ENCODE data around the gene CSF1R. TPM values are rescaled to one million over a fixed set of nuclear protein-coding genes. Genes with fewer than 3 reads are reported as not detected.

The CSF1R gene
- total RNA-seq, 3 donors from 2014 or later (not counting 1 experiment from before 2014, with no cell fraction given) = 4.9 to 39.0 (median 7.8) TPM

DNA sequence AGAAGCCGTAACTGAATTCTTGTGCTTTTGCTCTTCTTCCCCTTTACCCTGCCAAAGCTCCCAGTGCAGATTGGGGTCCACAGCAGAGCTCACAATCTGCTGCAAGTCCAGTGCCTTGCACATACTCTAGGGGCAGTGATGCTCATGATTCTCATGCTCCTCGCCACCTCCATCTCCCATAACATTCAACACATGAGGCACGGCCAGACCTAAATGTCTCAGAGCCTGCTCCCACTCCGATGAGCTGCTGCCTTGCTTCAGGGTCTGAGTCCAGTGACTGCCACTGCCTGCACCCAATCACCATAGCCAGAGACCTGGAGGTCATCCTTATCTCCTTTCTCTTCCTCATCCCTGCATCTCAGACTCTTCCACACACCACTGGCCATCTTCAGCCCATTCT, 10.5 kb downstream of the CSF1R start:
- H3K27me3 ChIP-seq (ENCODE audit: control insufficient read depth, insufficient read depth, low read length) = no peaks in the 10 kb centered on the region
- H3K4me1 ChIP-seq (ENCODE audit: control insufficient read depth, insufficient read depth, low read length) = no peaks in the 10 kb centered on the region
- H3K36me3 ChIP-seq (ENCODE audit: control insufficient read depth, insufficient read depth, low read length) = no peaks in the 10 kb centered on the region
- no peak overlapping the region for H3K4me3 ChIP-seq (ENCODE audit: low read length)
- H3K27ac ChIP-seq (ENCODE audit: low read length) = no peak overlapping the region
- TF ChIP-seq, protein P1, sequence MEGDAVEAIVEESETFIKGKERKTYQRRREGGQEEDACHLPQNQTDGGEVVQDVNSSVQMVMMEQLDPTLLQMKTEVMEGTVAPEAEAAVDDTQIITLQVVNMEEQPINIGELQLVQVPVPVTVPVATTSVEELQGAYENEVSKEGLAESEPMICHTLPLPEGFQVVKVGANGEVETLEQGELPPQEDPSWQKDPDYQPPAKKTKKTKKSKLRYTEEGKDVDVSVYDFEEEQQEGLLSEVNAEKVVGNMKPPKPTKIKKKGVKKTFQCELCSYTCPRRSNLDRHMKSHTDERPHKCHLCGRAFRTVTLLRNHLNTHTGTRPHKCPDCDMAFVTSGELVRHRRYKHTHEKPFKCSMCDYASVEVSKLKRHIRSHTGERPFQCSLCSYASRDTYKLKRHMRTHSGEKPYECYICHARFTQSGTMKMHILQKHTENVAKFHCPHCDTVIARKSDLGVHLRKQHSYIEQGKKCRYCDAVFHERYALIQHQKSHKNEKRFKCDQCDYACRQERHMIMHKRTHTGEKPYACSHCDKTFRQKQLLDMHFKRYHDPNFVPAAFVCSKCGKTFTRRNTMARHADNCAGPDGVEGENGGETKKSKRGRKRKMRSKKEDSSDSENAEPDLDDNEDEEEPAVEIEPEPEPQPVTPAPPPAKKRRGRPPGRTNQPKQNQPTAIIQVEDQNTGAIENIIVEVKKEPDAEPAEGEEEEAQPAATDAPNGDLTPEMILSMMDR (IDR thresholded peaks at IDR 0.05) = no peak
- Mint-ChIP-seq H3K36me3 (no peaks in the 10 kb centered on the region), H3K4me3 (no peak overlapping the region), H3K27me3 (ENCODE audit: low read depth in 2 of 2) (peaks cover 8 to 17% of the 10 kb centered on the region in 2 donors), H3K4me1 (no peaks in the 10 kb centered on the region), H3K9me3 (no peaks in the 10 kb centered on the region), H3K27ac (no peak overlapping the region)
- no peaks in the 10 kb centered on the region for H3K9me3 ChIP-seq (ENCODE audit: control insufficient read depth, insufficient read depth, low read length)
- ATAC-seq (peak in 1 of 3 donors; percentile 28), DNase-seq (no peak)
- 88% methylated on average over 4 of the region's 4 CpGs for WGBS (ENCODE audit: insufficient coverage)
- intact Hi-C loops (cut with micrococcal nuclease) = no loop called here

GRCh38 chr5:150075233-150075632, 11.1 kb downstream of the CSF1R start:
- no peaks in the 10 kb centered on the region for H3K9me3 Mint-ChIP-seq
- no peak for ATAC-seq
- no peaks in the 10 kb centered on the region for H3K4me1 Mint-ChIP-seq
- 94% methylated on average over 4 of the region's 4 CpGs for WGBS (ENCODE audit: insufficient coverage)
- H3K9me3 ChIP-seq (ENCODE audit: control insufficient read depth, insufficient read depth, low read length) = no peaks in the 10 kb centered on the region
- no peak overlapping the region for H3K27ac ChIP-seq (ENCODE audit: low read length)
- H3K4me1 ChIP-seq (ENCODE audit: control insufficient read depth, insufficient read depth, low read length) = no peaks in the 10 kb centered on the region
- no peak overlapping the region for H3K4me3 ChIP-seq (ENCODE audit: low read length)
- H3K27ac Mint-ChIP-seq = no peak overlapping the region
- intact Hi-C loops (cut with micrococcal nuclease) = no loop called here
- H3K36me3 ChIP-seq (ENCODE audit: control insufficient read depth, insufficient read depth, low read length) = no peaks in the 10 kb centered on the region
- H3K4me3 Mint-ChIP-seq = no peak overlapping the region
- no peak for DNase-seq
- no peaks in the 10 kb centered on the region for H3K36me3 Mint-ChIP-seq
- TF ChIP-seq, protein P1 (IDR thresholded peaks at IDR 0.05) = no peak
- H3K27me3 ChIP-seq (ENCODE audit: control insufficient read depth, insufficient read depth, low read length) = no peaks in the 10 kb centered on the region
- H3K27me3 Mint-ChIP-seq (ENCODE audit: low read depth in 2 of 2) = peaks cover 8 to 17% of the 10 kb centered on the region in 2 donors

- Mint-ChIP-seq H3K27ac (no peak overlapping the region), H3K27me3 (ENCODE audit: low read depth in 2 of 2) (peaks cover 8 to 13% of the 10 kb centered on the region in 2 donors), H3K36me3 (no peaks in the 10 kb centered on the region), H3K4me1 (no peaks in the 10 kb centered on the region), H3K9me3 (no peaks in the 10 kb centered on the region), H3K4me3 (no peak overlapping the region)
- intact Hi-C loops (cut with micrococcal nuclease) = no loop called here
- Histone ChIP-seq H3K27me3 (ENCODE audit: control insufficient read depth, insufficient read depth, low read length) (no peaks in the 10 kb centered on the region), H3K9me3 (ENCODE audit: control insufficient read depth, insufficient read depth, low read length) (no peaks in the 10 kb centered on the region), H3K36me3 (ENCODE audit: control insufficient read depth, insufficient read depth, low read length) (no peaks in the 10 kb centered on the region), H3K4me1 (ENCODE audit: control insufficient read depth, insufficient read depth, low read length) (no peaks in the 10 kb centered on the region), H3K27ac (ENCODE audit: low read length) (no peak overlapping the region), H3K4me3 (ENCODE audit: low read length) (no peak overlapping the region)
- 50% methylated on average over 3 of the region's 3 CpGs for WGBS (ENCODE audit: insufficient coverage)
- DNase-seq (no peak), ATAC-seq (no peak)
- TF ChIP-seq, protein P1 (IDR thresholded peaks at IDR 0.05) = no peak
These were observed 12.7 kb downstream of the CSF1R start for GRCh38 chr5:150073677-150074076.

DNA sequence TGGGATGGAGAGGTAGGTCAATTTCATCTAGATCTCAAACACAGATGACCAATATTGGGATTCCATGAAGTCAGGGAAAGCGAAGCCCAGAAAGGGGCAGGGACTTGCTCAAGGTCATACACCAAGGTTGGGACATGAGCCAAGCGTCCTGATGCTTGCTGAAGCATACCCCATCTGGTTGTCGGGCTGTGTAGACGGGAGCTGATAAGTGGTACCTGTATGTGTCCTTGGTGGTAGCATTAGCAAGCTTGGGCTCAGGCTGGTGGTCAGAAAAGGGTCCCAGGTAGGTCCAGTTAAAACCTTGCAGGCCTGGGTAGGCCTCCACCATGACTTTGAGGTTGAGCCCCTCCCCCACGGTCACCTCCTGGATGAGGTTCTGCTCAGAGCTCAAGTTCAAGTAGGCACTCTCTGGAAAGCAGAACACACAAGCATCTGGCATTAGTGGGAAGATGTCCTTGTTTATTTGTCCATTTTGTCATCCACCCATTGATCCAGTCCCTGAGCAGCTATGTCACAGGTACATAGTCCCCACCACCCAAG, 13.2 kb downstream of the CSF1R start:
- H3K4me3 ChIP-seq (ENCODE audit: low read length) = no peak overlapping the region
- Mint-ChIP-seq H3K9me3 (no peaks in the 10 kb centered on the region), H3K36me3 (no peaks in the 10 kb centered on the region), H3K4me1 (no peaks in the 10 kb centered on the region), H3K4me3 (no peak overlapping the region), H3K27me3 (ENCODE audit: low read depth in 2 of 2) (peaks cover 8 to 11% of the 10 kb centered on the region in 2 donors), H3K27ac (no peak overlapping the region)
- ATAC-seq = no peak
- H3K27me3 ChIP-seq (ENCODE audit: control insufficient read depth, insufficient read depth, low read length) = no peaks in the 10 kb centered on the region
- H3K27ac ChIP-seq (ENCODE audit: low read length) = no peak overlapping the region
- TF ChIP-seq, protein P1 (IDR thresholded peaks at IDR 0.05) = no peak
- no peaks in the 10 kb centered on the region for H3K9me3 ChIP-seq (ENCODE audit: control insufficient read depth, insufficient read depth, low read length)
- H3K4me1 ChIP-seq (ENCODE audit: control insufficient read depth, insufficient read depth, low read length) = no peaks in the 10 kb centered on the region
- intact Hi-C loops (cut with micrococcal nuclease) = no loop called here
- DNase-seq = no peak
- WGBS (ENCODE audit: insufficient coverage) = 84% methylated on average over 5 of the region's 5 CpGs
- no peaks in the 10 kb centered on the region for H3K36me3 ChIP-seq (ENCODE audit: control insufficient read depth, insufficient read depth, low read length)
